GM18519 (cell line): Measurements from ENCODE around the gene LARP4.
"Not testable (repeated sequence)": the region's sequence is repeated elsewhere in the genome, so short reads cannot be mapped to it uniquely, and the experiment has no call there.

Experiments
- ATAC-seq: cut with Tn5 transposase; IDR thresholded peaks from one replicate; pipeline ENCODE4 v1.9.1; 2021; ENCODE audit warnings: mild to moderate bottlenecking, moderate library complexity; ENCODE audit not compliant: unreplicated experiment, low FRiP score

The LARP4 gene

DNA sequence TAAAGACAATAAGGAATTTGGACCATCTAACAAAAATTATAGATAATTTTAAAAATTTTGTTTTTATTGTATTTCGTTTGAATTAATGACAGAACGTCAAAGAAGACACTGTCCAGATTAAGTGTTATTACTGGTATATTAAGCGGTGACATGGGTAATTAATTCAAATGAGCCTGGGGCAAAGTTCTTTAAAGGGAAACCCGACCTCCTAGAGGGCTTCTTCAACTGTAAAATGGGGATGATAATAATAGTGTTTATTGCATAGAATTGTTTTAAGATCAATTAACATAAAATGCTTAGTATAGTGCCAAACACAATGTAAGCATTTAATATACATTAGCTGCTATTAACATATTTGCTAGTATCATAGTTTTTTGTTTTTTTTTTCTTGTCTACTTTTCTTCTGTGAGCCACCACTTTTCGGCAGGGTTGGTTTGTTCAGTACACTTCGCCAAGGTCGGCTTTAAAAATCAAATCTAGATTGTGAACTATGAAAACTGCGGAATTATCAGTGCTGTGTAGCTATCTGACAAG, 514 bp upstream of the LARP4 start:
- peak; percentile 11 for ATAC-seq

DNA sequence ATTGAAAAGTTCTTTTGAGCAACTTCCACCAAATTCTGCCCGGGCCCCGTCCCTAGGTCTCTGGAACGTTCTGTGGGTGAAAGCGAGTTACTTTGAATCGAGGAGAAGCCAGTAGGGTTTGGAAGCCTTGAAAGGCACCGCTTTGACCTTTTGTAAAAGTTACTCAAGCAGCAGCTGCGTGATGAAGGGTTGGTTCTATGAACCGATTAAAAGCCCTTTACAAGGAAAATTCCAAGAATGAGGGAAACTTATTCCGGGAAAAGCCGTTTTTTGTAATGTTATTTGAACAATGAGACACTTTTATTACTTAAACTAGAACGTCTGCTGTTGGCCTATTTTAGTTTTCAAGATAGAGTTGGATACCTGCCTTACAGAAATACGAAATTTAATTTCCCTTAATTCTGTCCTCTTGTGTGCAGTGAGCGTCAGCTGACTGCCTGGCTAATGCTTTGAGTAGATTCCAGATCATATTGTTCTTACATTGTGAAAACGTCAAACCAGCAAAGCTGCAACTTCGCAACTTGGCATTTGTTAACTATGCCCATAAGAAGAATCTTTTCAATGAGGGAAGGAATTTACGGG, 906 bp downstream of the LARP4 start:
- peak; percentile 9 for ATAC-seq

DNA sequence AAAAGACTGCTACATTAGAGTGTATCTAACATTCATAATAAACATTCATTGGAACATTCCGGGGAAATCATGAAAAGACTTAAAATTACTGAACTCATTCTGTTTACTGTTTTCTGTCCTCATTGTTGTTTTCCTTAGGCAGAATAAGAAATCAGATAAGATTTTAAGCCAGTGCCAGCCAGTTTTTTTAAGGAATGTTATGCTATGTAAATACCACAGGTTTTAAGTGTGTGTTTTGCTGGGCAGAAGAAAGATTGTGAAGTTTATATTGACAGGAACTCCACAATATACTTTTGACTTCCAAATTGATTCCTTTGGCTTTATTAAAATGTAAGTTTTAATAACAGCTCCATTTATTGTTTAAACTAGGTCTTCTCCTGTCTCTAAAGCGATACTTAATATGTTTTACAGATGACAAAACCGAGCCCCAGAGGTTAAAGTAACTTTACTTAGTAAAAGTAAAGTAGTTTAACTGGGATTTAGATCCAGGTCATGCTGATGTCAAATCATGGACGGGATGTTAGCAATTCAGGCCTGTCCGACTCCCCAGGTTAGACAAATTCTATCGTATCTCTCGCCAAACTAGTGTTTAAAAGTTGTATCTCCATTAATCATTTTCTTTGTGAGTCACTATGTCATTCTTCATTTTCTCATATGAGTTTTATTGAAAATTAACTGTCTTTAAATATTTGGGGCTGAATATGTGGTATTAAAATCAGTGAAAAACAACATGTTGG, 1.7 kb downstream of the LARP4 start:
- ATAC-seq: no peak

DNA sequence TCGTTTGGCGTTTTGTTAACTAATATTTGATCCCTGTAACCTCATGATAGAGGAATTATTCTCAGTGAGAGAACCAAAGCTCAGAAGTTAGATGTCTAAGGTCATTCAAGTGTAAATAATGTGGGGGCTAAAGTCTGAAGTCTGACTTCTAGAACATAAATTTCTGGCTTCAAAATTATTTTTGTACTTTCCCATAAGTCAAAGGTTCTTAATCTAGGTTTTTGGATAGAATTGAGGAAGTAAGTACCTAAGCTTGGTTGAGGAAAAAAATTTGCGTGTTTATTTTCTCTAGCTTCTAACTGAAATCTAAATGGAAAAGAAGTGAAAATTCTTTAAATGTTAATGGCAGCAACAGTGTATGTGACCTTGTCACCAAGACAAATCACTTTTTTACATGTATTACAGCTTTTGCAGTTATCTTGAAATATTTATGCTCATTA, 2.3 kb downstream of the LARP4 start:
- ATAC-seq: no peak

DNA sequence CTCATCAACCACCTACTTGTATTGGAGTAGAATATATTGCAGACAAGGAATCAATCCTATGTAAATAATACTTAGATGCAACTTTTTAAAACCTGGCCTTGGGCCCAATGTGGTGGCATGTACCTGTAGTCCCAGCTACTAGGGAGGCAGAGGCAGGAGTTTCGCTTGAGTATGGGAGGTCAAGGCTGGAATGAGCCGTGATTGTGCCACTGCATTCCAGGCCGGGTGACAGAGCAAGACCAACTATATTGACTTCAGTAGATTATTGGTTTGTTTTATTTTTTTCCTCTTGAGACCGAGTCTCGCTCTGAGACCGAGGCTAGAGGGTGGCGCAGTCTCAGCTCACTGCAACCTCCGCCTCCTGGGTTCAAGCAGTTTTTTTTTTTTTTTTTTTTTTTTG, 3.6 kb downstream of the LARP4 start:
- no peak for ATAC-seq

DNA sequence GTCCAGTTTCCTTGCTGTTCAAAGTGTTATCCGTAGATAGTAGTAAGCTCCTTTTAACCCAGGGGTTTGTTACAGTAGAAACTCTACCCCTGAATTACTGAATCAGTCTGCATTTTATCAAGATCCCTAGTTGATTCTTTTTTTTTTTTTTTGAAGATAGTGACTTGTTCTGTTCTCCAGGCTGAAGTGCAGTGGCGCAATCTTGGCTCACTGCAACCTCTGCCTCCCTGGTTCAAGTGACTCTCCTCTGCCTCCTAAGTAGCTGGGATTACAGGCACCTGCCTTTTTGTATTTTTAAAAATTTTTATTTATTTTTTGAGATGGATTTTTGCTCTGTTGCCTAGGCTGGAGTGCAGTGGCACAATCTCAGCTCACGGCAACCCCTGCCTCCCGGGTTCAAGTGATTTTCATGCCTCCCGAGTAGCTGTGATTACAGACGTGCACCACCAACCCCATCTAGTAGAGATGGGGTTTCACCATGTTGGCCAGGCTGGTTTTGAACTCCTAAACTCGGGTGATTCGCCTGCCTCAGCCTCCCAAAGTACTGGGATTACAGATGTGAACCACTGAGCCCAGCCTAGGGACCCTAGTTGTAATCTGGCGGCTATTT, 10.5 kb downstream of the LARP4 start:
- no peak for ATAC-seq

DNA sequence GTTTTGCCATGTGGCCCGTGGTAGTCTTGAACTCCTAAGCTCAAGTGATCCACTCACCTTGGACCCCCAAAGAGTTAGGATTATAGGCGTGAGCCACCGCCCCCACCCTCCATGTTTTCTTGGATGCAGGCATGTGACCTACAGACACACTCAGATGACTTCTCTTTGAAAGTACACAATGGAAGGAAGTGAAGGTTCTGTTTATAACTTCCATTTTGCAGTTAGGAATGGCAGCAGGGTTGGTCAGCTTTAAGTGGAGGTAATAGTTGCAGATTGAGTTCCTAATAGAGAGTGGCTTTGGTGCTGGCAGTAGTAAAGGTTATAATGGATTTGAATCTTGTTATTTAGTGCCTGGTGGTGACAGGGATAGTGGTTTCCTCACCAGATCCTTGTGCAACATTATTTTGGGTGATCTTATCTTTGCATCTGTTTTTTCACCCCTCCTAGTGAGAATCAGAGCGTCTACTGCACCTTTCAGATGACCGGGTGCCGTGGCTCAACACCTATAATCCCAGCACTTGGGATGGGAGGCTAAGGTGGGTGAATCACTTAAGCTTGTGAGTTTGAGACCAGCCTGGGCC, 15.3 kb downstream of the LARP4 start:
- ATAC-seq: no peak

DNA sequence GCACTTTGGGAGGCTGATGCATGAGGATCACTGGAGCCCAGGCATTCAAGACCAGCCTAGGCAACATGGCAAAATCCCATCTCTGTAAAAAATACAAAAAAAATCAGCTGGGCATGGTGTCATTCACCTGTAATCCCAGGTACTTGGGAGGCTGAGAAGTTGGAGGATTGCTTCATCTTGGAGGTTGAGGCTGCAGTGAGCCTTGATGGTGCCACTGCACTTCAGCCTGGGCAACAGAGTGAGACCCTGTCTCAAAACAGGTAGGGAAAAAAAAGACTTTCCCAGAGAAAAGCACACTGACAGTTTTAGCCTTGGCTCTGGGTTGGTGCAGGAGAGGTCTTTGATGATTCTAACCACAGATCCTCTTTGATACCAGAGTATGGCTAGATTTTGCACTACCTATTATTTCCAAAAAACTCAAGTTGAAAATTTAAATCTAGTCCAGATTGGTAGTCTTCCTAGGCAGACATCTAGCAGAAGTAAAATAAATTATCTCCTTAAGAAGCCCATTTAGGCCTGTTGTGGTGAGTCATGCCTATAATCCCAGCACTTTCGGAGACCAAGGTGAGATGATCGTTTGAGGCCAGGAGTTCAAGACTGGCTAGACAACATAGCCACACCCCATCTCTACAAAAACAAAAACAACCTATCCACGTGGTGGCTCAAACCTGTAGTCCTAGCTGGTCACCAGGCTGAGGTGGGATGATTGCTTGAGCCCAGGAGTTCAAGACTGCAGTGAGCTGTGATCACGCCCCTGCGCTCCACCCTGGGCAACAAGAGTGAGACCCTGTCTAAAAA, 18.6 kb downstream of the LARP4 start:
- ATAC-seq: no peak

DNA sequence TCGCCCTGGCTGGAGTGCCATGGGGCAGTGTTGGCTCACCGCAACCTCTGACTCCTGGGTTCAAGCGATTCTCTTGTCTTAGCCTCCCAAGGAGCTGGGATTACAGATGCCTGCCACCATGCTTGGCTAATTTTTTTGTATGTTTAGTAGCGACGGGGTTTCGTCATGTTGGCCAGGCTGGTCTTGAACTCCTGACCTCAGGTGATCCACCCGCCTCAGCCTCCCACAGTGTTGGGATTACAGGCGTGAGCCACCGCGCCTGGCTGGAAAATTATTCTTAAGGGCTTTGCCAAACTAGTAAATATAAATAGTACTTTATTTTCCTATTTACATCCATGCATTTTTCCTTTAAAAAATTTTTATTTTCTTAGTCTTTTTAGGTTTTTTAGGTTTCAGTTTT, 22.2 kb downstream of the LARP4 start:
- ATAC-seq: not testable (repeated sequence)

DNA sequence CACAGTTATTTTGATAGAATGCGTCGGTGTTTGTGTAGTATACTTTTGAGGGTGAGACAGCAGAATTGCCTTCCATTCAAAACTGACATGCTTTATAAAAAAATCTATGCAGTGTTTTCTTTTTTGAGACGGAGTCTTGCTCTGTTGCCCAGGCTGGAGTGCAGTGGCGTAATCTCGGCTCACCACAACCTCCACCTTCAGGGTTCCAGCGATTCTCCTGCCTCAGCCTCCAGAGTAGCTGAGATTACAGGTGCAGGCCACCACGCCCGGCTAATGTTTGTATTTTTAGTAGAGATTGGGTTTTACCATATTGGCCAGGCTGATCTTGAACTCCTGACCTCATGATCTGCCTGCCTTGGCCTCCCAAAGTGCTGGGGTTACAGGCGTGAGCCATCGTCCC, 22.7 kb downstream of the LARP4 start:
- ATAC-seq: not testable (repeated sequence)

DNA sequence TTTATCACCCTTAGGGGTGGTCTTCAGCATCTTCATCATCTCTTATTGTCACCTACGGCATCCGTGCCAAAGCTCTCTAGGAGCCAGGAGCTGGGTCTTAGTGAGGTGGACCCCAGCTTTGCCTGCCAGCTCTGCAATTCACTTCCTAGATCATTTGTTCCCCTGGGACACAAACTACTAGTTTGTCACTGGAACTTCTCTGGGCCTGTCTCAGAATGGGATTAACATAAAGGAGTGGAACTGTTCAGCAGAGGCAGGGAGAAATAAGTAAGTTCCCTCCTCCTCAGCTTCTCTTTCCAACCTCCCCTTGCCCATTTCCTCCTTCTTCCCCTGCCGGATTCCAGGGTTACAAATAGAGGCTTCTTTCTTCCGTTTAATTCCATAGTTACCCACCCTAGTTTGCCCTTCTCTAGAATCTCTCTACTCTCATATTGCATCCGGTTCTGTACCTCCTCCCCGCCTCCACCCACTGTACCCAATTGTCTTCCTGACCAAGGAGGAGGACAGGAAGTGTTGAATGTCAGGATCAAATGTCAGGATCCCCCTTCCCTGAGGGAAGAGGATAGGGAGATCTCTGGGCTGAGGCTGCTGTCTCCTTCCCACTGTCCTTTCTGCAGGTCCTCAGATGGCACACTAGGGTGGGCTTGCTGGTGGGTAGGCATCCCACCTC, 25.0 kb downstream of the LARP4 start:
- no peak for ATAC-seq

DNA sequence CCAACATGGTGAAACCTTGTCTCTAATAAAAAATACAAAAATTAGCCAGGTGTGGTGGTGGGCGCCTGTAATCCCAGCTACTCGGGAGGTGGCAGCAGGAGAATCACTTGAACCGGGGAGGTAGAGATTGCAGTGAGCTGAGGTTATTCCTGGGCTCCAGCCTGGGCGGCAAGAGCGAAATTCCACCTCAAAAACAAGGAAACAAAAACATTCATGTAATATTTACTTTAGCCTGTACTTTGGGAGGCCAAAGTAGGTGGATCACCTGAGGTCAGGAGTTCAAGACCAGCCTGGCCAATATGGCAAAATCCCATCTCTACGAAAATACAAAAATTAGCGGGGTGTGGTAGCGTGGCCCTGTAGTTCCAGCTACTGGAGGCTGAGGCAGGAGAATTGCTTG, 31.0 kb downstream of the LARP4 start:
- ATAC-seq: not testable (repeated sequence)

DNA sequence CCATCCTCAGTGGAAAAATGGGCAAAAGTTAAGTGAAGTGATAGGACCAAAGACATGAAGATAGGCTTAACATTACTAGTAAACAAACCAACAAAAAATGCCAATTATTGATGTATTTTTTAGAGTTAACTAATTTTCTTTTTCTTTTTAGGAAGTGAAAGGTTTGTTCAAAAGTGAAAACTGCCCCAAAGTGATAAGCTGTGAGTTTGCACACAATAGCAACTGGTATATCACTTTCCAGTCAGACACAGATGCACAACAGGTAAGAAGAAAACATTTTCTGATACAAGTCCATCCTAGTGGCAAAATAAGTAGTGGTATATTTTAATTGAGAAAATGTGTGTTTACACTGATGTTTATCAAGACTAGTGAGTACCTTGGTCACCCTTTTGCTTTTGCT, 39.6 kb downstream of the LARP4 start:
- ATAC-seq: no peak

DNA sequence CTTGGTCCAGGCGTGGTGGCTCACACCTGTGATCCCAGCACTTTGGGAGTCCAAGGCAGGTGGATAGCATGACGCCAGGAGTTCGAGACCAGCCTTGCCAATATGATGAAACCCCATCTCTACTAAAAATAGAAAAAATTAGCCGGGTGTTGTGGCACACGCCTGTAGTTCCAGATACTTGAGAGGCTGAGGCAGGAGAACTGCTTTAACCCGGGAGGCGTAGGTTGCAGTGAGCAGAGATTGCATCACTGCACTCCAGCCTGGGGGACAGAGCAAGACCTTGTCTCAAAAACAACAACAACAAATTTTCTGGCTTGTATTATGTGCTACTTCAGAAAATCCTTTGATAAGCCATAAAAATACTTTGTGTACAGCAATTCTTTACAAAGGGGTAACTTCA, 41.1 kb downstream of the LARP4 start:
- no peak for ATAC-seq

DNA sequence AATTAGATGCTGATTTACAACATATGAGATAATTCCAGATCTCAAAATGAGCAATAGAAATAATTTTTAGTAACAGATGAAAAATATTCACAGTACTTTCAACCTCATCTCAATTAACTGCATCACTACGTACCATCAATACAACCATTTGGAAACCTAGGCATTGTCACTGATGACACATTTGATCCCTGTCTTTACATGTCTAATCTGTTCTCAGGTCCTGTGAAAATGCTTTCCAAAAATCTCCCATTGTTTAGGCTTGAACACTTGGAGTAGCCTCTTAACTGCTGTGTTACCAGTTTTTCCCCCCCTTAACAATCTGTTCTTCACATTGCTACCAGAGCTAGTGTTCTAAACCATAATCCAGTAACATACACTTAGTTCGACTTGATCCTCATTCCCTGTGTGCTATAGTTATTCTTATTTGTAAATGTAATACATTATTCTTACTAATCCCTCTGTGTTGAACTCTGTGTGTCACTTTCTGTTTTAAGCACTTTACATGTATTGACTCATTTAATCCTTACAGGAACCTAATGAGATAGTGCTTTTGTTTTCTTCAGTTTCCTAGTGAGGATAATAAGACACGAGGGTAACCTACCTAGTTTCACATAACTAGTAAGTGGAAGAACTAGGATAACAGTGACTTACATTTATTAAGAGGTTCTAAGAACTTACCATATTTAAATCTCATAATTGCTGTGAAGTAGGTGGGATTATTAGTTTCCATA, 41.7 kb downstream of the LARP4 start:
- no peak for ATAC-seq

DNA sequence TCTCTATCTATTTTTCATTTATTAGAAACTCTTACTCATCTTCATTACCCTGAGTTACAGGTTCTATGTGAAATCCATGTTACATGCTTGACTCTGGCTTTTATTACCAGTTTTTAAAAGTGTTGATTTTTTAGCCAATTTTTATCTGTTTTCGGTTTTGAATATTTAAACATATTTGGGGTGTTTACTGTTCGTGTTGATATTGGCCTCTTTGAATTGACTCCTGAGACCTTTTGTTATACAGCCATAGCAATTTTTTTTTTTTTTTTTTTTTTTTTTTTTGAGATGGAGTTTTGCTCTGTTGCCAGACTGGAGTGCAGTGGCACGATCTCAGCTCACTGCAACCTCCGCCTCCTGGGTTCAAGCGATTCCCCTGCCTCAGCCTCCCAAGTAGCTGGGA, 49.0 kb downstream of the LARP4 start:
- not testable (repeated sequence) for ATAC-seq

DNA sequence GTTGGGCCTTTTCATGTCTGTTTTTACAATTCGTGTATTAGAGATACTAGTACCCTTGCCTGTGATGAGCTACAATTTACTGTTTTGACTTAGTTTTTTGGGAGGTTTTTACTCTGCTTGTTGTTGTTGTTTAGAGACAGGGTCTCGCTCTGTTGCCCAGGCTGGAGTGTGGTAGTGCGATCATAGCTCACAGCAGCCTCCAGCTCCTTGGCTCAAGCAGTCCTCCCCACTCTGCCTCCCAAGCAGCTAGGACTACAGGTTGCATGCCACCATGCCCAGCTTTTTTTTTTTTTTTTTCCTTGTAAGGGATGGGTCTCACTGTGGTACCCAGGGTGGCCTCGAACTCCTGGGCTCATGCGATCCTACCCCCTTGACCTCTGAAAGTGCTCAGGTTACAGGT, 52.1 kb downstream of the LARP4 start:
- no peak for ATAC-seq

DNA sequence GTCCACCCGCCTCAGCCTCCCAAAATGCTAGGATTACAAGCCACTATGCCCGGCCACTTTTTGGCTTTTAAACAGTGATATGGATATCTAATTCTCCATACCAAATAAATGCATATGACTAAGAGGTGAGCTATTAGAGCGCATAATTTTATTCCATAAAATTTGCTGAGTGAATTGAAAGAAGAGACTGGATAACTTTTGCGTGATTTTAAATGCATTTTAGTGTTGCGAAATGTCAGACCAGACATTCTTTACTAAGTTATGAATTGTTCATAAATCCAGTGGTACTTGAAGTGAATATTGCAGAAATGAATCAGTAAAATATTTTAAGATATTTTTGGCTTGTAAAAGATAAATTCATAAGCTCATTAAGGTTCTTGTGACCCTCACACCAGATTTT, 53.2 kb downstream of the LARP4 start:
- ATAC-seq: no peak

DNA sequence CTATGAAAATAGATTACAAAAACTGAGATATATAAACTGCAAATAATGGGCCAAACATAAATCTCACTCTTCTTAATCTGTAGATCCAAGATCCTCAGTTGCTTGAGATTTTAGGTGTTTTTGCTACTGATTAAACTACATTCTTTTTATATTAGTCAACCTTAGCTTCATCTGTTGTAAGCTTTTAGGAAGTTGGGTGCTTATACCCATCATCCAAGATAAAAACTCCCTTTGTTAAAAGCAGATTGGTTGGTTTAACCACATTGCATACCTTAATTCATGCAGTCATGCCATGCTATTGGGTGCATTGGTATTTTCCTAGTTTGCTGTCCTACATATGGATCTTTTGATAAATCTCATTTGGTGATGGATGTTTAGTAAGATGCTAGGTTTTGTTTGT, 57.9 kb downstream of the LARP4 start:
- no peak for ATAC-seq
